Stimulated activated CD8-positive, alpha-beta memory T cell treated with anti-CD3 and anti-CD28 coated beads, Interleukin-12 subunit alpha, Interleukin-12 subunit beta, amount 100 ng/mL, for 24 hours (primary cell): ENCODE data around the gene ZBTB37.
"Not testable (repeated sequence)": the region's sequence is repeated elsewhere in the genome, so short reads cannot be mapped to it uniquely, and the experiment has no call there.

Experiments used
- DNase-seq: peaks from one replicate; pipeline ENCODE4 v3.0.0-alpha.2; 2020; ENCODE audit errors: extremely low read depth

The ZBTB37 gene

GRCh38 chr1:173865468-173866164, 2.6 kb upstream of the ZBTB37 start:
- no peak for DNase-seq

DNA sequence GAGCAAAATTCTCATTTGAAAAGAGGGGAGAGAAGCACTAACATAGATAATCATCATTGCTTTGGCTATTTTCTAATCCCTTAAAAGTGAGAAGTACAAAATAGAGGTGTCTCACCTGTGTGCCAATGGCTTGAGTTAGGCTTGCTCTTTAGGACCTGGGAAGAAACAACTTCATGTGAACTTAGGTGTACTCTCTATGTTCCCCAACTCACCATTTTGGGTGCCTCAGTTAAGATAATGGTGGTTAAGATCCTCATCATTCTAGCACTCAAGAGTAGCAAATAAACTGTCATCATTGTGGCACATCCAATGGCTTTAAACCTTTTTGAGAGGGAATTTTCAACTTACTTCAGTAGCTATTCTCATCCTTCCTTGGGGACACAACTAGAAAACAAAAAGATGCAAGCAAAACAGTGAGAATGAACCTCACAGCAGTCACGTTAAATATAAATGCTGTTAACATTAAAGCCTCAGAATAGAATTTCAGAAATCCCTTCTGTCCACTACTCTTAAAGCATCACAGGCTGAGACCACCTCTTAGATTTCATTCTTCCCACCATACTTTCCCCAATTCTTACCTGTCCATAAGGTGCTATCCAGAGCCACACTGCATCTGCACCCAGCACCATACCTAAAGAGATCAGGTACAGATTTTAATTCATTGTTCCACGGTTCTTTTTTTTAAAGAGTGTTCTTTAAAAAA, 1.6 kb upstream of the ZBTB37 start:
- no peak for DNase-seq

GRCh38 chr1:173867141-173867752, 933 bp upstream of the ZBTB37 start:
- DNase-seq = no peak

- DNase-seq = peak; percentile 98
Observed at GRCh38 chr1:173867753-173868265, 371 bp upstream of the ZBTB37 start, which contains the start of gene GAS5. Gene GAS5, minus strand, starts transcription at chr1:173867989.

DNA sequence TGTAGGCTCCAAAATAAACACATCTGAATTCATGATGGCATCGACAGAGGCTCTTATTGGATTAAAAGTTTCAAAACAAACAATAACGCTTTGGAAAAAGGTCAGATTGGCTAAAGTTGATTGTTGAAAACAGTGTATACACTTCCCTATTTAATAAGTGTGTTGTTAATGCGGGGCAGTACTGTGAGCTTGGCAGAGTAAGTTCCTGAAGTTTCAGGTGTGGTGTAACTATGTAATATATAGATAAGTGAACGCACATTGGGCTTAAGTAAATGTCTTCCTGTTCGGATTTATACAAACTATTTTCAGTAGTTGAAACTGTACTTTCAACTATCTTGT, 810 bp downstream of the ZBTB37 start:
- DNase-seq = no peak

DNA sequence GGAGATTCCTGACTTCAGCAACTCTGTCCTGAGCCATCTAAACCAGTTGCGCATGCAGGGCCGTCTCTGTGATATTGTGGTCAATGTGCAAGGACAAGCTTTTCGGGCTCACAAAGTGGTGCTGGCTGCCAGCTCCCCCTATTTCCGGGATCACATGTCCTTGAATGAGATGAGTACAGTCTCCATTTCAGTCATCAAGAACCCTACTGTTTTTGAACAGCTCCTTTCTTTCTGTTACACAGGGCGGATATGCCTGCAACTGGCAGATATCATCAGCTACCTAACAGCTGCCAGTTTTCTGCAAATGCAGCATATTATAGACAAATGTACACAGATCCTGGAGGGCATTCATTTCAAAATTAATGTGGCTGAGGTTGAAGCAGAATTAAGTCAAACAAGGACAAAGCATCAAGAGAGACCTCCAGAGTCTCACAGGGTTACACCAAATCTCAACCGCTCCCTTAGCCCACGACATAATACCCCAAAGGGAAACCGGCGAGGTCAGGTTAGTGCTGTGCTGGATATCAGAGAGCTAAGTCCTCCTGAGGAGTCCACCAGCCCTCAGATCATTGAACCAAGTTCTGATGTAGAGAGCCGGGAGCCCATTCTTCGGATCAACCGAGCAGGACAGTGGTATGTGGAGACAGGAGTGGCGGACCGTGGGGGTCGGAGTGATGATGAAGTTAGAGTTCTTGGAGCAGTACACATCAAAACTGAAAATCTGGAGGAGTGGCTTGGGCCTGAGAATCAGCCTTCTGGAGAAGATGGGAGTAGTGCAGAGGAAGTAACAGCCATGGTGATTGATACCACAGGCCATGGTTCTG, 2.3 kb downstream of the ZBTB37 start:
- no peak for DNase-seq

- no peak for DNase-seq
Observed at GRCh38 chr1:173871091-173871490, 2.9 kb downstream of the ZBTB37 start.

DNA sequence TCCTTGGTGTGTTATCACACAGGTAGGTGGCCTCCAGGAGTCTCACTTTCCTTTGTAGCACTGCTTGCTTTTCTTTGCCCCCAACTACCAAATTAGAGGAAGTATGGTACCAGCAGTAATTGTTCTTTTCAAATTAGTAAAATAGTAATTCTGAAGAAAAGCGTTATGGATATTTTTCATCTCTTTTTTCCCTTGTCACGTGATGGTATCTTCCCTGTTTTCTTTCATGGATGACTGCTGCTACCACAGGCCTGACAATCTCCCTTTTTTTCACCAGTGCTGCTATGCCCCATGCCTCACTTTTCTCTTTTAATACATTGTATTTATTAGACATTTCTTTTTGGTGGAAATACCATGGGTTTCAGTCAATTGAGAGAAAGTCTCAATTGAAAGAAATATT, 3.3 kb downstream of the ZBTB37 start:
- DNase-seq = no peak

DNA sequence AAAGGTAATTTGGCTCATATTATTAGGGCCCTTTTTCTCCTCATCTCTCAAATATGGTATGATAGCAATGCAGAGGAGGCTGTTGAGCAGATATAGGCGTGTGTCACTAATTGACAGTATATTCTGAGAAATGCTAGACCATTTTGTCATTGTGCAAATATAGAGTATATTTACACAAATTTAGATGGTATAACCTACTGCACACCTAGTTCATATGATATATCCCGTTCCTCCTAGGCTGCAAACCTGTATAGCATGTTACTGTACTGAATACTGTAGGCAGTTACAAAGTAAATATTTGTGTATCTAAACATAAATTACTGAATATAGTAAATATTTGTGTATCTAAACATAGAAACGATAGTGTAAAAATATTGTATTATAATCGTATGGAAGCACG, 8.6 kb downstream of the ZBTB37 start:
- no peak for DNase-seq

DNA sequence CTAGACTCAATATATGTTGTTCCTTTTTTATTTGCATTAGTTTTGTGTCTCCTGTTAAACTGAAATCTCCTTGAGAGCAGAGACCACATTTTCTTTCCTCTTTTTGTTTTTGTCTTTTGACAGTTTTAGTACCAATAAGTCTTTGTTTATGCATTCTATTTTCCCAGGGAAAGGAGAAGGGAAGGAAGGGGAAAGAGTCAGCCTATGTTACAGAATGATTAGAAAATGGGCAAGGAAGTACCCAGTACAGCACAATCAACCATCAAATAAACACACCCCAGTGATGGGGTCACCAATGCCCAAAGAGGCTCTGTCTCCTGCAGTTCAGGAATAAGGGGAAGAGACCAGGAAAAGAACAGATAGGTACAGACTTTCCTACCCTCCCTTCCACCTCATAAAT, 10.1 kb downstream of the ZBTB37 start:
- DNase-seq = no peak

GRCh38 chr1:173881117-173881516, 12.9 kb downstream of the ZBTB37 start:
- DNase-seq = not testable (repeated sequence)

DNA sequence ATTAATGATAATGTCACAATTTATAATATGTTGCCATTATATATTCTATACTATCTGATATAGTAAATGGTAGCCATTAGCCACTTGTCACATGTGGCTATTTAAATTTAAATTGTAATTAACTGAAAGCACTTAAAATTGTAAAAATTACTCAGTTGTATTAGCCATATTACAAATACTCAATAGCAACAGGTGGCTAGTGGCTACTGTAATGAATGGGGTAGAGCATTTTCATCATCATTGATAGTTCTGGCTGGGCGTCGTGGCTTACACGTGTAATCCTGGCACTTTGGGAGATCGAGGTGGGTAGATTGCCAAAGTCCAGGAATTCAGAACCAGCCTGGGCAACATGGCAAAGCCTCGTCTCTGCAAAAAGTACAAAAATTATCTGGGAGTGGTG, 16.5 kb downstream of the ZBTB37 start:
- no peak for DNase-seq

GRCh38 chr1:173886746-173887611, 18.8 kb downstream of the ZBTB37 start:
- DNase-seq = no peak

DNA sequence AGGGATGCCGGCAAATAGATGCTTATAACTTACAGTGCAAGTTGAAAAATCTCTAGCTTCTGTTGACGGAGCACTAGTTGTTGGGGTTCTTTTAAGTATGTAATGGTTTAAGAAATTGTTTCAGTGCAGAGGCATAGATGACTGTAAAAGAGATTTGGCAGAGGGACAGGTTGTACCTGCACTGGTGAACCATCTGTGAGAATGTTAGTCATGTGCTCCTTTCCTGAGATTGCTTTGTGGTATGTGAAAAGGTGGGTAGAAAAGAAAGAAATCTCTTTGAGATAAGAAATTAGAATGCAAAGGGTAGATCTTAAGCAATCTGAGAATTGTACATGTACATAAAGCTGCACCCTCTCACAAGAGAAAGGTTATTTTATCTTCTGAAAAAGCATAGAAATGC, 19.4 kb downstream of the ZBTB37 start:
- DNase-seq = no peak

DNA sequence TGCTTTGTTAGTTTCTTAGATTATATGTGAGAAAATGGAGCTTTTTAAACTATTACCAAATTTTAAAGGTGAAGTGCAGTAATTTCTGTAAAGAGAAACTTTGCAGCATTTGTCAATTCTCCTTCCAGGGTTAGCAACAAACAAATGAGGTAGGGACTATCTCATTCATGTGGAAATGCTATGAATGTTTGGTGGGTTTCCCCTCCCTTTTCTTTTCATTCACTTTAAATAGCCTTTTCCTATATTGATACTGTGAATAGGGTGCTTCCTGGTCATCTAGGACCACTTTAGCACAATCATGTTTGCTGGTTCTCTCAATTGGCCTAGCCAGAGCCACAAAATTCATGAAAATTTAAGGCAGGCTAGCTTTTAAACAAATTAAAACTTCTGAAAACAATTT, 20.6 kb downstream of the ZBTB37 start:
- no peak for DNase-seq

GRCh38 chr1:173889885-173890284, 21.7 kb downstream of the ZBTB37 start:
- no peak for DNase-seq

GRCh38 chr1:173893611-173894010, 25.4 kb downstream of the ZBTB37 start:
- DNase-seq = no peak

DNA sequence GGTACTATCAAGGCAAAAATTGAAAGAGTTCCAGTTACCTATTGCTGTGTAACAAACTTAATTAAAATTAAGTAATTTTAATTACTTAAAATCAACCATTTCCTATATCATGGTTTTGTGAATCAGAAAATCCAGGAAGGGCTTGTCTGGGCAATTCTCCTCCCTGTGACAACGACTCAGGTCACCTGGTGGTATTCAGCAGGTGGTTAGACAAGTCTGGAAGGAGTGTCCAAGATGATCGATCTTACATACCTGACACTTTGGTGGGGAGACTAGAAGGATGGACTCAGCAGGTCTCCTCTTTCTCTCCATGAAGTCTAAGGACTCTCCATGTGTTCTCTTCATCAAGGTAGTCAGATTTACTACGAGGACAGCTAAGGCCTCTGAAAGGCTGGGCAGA, 26.0 kb downstream of the ZBTB37 start:
- DNase-seq = no peak

DNA sequence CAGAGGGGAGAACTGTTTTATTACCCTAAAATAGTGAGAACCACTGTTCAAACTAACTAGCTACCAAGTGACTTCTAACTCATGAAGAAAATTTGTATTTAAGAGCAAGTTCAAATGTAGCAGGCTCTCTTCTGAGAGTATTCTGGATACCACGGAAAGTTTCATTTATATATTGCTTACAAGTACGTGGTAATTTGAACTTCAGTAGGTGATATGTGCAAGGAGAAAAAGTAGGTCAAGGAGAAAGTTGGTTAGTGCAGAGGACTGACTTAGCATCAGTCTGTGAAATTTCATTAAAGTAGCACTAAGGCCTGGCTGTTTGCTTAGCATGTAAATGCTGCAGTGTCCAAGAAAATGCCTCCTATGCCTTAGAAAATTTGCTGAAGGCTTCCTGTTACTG, 32.2 kb downstream of the ZBTB37 start:
- DNase-seq = no peak

GRCh38 chr1:173900992-173901391, 32.8 kb downstream of the ZBTB37 start:
- no peak for DNase-seq
